Measurements from ENCODE around the gene TPCN2.

Gene TPCN2

GRCh38 chr11:69115586-69116560, 67.1 kb downstream of the TPCN2 start:
- no peak for DNase-seq

- no peak for DNase-seq
These were observed 67.9 kb downstream of the TPCN2 start for GRCh38 chr11:69116671-69117070.

- DNase-seq, result no peak
These were observed 70.5 kb downstream of the TPCN2 start for GRCh38 chr11:69119190-69119589.

GRCh38 chr11:69120096-69120875, 71.6 kb downstream of the TPCN2 start:
- no peak for DNase-seq

- DNase-seq, result no peak
These were observed 72.3 kb downstream of the TPCN2 start for GRCh38 chr11:69121021-69121420.

- DNase-seq, result no peak
These were observed 73.0 kb downstream of the TPCN2 start for GRCh38 chr11:69121621-69122325.

GRCh38 chr11:69122326-69122629, 73.5 kb downstream of the TPCN2 start:
- DNase-seq, result no peak

- DNase-seq, result peak; percentile 85
These were observed 74.1 kb downstream of the TPCN2 start for GRCh38 chr11:69122630-69123431.

- no peak for DNase-seq
These were observed 75.1 kb downstream of the TPCN2 start for GRCh38 chr11:69123593-69124545.

- DNase-seq, result no peak
These were observed 77.1 kb downstream of the TPCN2 start for GRCh38 chr11:69125861-69126260.

GRCh38 chr11:69126286-69126685, 77.6 kb downstream of the TPCN2 start:
- DNase-seq, result no peak

- DNase-seq, result no peak
These were observed 78.5 kb downstream of the TPCN2 start for GRCh38 chr11:69127081-69127850.

- DNase-seq, result no peak
These were observed 79.2 kb downstream of the TPCN2 start for GRCh38 chr11:69127884-69128283.

GRCh38 chr11:69129053-69129452, 80.3 kb downstream of the TPCN2 start:
- DNase-seq, result no peak

GRCh38 chr11:69129647-69130046, 80.9 kb downstream of the TPCN2 start:
- no peak for DNase-seq

- DNase-seq, result no peak
These were observed 81.9 kb downstream of the TPCN2 start for GRCh38 chr11:69130654-69131053.

GRCh38 chr11:69131121-69131566, 82.4 kb downstream of the TPCN2 start:
- no peak for DNase-seq

GRCh38 chr11:69131644-69132300, 83.0 kb downstream of the TPCN2 start:
- no peak for DNase-seq

- DNase-seq, result no peak
These were observed 83.6 kb downstream of the TPCN2 start for GRCh38 chr11:69132301-69132670.

GRCh38 chr11:69133251-69133650, 84.5 kb downstream of the TPCN2 start:
- no peak for DNase-seq

All from activated CD8-positive, alpha-beta memory T cell treated with anti-CD3 and anti-CD28 coated beads for 24 hours (primary cell).